HG03432 (cell line): ENCODE measurements around the gene IFT22.
"Not testable (repeated sequence)": the region's sequence is repeated elsewhere in the genome, so short reads cannot be mapped to it uniquely, and the experiment has no call there.

Source experiments
- ATAC-seq: cut with Tn5 transposase; IDR thresholded peaks from one replicate; pipeline ENCODE4 v1.9.1; 2021; ENCODE audit warnings: mild to moderate bottlenecking, moderate library complexity; ENCODE audit not compliant: unreplicated experiment

Gene IFT22

DNA sequence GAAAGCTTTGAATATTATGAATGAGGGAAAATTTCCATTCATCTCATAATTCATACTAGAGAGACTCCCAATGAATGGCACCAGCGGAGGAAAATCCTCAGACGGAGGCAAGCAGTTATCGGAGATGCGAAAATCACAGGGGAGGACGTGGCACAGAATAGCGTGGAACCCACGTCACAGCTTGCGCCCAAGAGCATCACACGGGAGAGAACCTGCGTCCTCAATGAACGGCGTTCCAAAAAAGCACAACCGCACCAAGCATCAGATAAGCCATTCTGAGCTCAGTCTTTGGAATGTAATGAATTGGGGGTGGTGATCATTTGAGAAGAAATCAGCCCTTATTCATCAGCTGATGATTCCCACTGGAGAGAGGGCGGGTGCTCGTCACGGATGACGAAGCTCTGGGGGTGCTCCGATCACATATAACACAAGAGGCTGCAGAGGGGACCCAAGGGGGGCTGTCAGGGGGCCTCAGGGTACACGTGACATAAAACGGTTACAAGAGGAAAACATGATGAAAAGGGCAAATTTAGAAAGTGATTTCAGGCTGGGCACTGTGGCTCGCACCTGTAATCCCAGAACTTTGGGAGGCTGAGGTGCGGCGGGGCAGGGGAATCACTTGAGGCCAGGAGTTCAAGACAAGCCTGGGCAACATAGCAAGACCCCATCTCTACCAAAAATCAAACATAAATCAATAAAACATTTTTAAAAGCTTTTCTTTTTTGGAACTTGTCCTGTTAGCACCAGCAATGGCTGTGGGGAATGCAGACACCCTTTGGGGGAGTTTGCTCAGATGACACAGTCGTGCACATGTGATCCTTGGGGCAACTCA is 42.9 kb downstream of the IFT22 start:
- ATAC-seq: no peak

DNA sequence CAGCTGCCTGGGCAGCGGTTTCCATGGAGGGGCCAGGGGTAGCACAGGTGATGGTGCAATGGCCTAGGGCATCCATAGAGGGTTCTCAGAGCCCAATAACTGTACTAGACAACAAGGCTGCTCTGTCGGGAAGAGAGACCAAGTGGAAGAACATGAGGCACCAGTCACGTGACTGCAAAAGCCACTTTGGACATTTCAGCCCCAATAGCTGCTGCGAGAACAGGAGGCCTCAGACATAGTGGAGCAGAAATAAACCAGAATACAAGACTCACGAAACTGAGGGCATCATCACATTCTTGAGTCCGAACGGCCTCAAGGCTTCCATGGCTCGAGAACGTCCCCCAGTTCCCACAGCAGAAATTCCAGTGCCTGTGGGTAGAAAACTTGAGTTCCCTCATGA is 44.5 kb downstream of the IFT22 start:
- no peak for ATAC-seq

DNA sequence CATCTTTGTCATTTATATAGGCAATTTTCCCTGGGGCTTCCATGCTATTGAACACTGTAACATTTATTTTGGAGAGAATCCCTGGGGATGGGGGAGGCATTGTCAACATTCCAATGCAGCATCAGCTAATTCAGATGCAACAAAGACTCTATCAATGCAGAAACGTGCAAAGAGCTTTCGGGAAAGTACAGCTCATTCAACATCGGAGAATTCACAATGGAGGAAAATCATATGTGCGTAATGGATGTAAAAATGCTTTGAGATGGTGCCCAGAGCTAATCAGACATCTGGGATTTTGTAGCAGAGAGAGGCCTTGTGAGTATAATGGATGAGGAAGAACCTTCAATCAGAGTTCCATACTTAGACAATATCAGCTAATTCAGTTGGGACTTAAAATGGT is 48.4 kb downstream of the IFT22 start:
- ATAC-seq: no peak

DNA sequence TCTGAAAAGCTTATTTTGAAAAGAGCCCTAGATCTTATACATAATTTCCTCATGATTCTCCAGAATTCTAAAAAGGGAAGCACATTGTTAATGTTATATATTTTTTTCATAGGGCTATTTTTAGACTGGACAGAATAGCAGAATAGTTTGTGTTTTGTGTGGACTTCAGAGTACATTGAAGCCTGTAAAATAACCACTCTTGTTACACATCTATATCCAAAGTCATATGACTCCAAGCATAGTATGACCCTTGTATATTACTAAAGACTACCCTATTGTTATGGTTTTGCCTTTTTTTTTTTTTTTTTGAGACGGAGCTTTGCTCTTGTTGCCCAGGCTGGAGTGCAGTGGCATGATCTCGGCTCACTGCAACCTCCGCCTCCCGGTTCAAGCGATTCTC is 50.6 kb downstream of the IFT22 start:
- ATAC-seq: no peak

DNA sequence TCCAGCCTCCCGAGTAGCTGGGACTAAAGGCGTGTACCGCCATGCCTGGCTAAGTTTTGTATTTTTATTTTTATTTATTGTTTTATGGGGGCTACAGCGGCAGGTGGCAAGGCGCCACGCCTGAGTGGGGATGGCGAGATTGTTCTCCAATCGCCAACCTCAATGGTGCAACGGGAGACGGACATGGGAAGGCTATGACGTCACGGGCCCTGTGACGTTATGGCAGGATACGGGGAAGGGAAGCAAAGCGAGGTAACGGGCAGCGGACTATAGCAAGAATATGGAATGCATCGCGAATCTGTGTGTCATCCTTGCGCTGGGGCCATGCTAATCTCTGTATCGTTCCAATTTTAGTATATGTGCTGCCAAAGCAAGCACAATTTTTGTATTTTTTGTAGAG is 51.9 kb downstream of the IFT22 start:
- ATAC-seq: no peak

DNA sequence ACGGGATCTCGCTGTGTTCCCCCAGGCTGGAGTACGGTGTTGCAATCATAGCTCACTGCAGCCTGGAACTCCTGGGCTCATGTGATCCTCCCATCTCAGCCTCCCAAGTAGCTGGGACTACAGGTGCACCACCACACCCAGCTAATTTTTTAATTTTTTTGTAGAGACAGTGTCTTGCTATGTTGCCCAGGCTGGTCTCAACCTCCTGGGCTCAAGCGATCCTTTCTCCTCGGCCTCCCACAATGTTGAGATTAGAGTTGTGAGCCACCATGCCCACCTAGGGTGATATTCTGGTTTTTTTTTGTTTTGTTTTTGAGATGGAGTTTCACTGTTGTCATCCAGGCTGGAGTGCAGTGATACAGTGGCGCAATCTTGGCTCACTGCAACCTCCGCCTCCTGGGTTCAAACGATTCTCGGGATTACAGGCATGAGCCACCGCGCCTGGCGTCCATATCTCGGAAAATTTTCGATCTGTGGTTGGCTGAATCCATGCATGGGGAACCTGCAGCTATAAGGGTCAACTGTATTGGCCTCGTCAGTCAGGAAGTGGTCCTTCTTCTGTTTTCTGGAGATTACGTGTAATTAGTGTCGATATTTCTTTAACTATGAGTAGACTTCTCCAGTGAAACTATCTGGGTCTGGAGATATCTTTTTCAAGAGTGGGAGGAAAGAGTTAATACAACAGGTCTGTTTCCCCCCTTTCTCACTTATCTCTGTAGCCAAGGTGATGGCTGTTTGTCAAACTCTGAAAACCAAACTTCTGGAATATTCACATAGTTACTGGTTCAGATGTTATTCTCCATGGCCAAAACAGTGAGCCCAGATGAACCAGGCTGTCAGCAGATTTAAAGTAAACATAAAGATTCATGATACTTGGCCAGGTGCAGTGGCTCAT is 55.7 kb downstream of the IFT22 start:
- ATAC-seq: no peak

DNA sequence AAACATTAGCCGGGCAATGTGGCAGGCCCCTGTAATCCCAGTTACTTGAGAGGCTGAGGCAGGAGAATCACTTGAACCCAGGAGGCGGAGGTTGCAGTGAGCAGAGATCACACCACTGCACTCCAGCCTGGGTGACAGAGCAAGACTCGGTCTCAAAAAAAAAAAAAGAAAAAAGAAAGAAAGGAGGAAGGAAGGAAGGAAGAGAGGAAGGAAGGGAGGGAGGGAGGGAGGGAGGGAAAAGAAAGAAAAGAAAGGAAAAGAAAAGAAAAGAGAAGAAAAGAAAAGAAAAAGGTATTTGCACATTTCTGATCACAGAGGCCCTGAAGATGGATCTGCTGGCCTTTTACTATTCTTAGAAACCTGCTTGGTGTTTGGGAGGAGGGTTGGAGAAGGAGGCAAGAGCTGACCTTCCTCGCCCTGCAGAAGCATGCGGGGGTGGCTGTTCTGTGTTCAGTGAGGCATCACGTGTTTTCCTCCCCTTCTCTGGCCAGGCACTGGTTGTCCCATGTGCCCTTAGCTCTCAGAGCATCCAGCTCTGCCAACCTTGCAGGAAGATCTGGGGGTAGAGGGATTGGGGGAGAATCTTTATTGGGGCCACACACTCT is 57.4 kb downstream of the IFT22 start:
- not testable (repeated sequence) for ATAC-seq
